G401 (cell line): ENCODE measurements around the gene LUC7L. TPM values are rescaled to one million over a fixed set of nuclear protein-coding genes. Genes with fewer than 3 reads are reported as not detected.
"Not testable (repeated sequence)": the region's sequence is repeated elsewhere in the genome, so short reads cannot be mapped to it uniquely, and the experiment has no call there.

Experiments used
- DNase-seq: peaks from one replicate; pipeline ENCODE4 v3.0.0-alpha.2; 2015; ENCODE audit warnings: low spot score
- in situ Hi-C: cut with HindIII; loops from 2 replicates; pipeline ENCODE4 v1.10.0; 2016; ENCODE audit warnings: low sequenced_read_pairs, mixed read lengths
- total RNA-seq: library from RNA; depleted of rRNA; stranded (reverse); fragments of >200 nt; shearing (Covaris generic); gene quantifications from 2 replicates; pipeline ENCODE4 v1.2.3, GENCODE V29; 2014

LUC7L gene
- total RNA-seq, 1 experiment from 2014 or later = 56.7 TPM

GRCh38 chr16:172374-172941 is 56.8 kb downstream of the LUC7L start, which contains the start of gene HBA2:
Gene HBA2 (plus strand): TSS chr16:172876. CDS start chr16:172913, 37 bp downstream.
- in situ Hi-C loops, DNase-seq: not testable (repeated sequence)

- in situ Hi-C loops = no loop called here
- no peak for DNase-seq
Observed at GRCh38 chr16:170788-171187, 58.5 kb downstream of the LUC7L start.

GRCh38 chr16:170088-170507 is 59.2 kb downstream of the LUC7L start:
- DNase-seq, in situ Hi-C loops: not testable (repeated sequence)

GRCh38 chr16:169014-169413 is 60.2 kb downstream of the LUC7L start:
- no peak for DNase-seq
- in situ Hi-C loops = no loop called here

GRCh38 chr16:168424-168823 is 60.8 kb downstream of the LUC7L start:
- in situ Hi-C loops = no loop called here
- DNase-seq = no peak

GRCh38 chr16:167122-167690 is 62.0 kb downstream of the LUC7L start:
- no peak for DNase-seq
- in situ Hi-C loops = no loop called here

GRCh38 chr16:166375-167121 is 62.7 kb downstream of the LUC7L start:
- DNase-seq = no peak
- in situ Hi-C loops = no loop called here

- DNase-seq = no peak
- in situ Hi-C loops = no loop called here
Observed at GRCh38 chr16:165539-166374, 63.5 kb downstream of the LUC7L start, which contains the start of gene HBM. Gene HBM (plus strand): TSS chr16:165978. CDS start chr16:165998, 20 bp downstream.

- in situ Hi-C loops = no loop called here
- no peak for DNase-seq
Observed at GRCh38 chr16:164827-165538, 64.3 kb downstream of the LUC7L start.

GRCh38 chr16:164134-164823 is 65.0 kb downstream of the LUC7L start:
- in situ Hi-C loops, DNase-seq: not testable (repeated sequence)

- DNase-seq, in situ Hi-C loops: not testable (repeated sequence)
Observed at GRCh38 chr16:163696-164095, 65.6 kb downstream of the LUC7L start.

GRCh38 chr16:163139-163538 is 66.1 kb downstream of the LUC7L start:
- in situ Hi-C loops, DNase-seq: not testable (repeated sequence)

- no peak for DNase-seq
- in situ Hi-C loops = no loop called here
Observed at GRCh38 chr16:162271-162991, 66.8 kb downstream of the LUC7L start.

- DNase-seq = no peak
- in situ Hi-C loops = no loop called here
Observed at GRCh38 chr16:160691-161190, 68.5 kb downstream of the LUC7L start.

- in situ Hi-C loops, DNase-seq: not testable (repeated sequence)
Observed at GRCh38 chr16:160242-160641, 69.0 kb downstream of the LUC7L start.

- in situ Hi-C loops = no loop called here
- no peak for DNase-seq
Observed at GRCh38 chr16:159136-159849, 70.0 kb downstream of the LUC7L start.

GRCh38 chr16:155031-155398 is 74.2 kb downstream of the LUC7L start:
- no peak for DNase-seq
- in situ Hi-C loops = no loop called here
